ENCODE data around the gene OSBPL9. TPM values are rescaled to one million over a fixed set of nuclear protein-coding genes. Genes with fewer than 3 reads are reported as not detected.

Gene OSBPL9
- total RNA-seq, 2 donors from 2014 or later: 94.1 to 114 TPM

- Histone ChIP-seq H3K4me1 (ENCODE audit: control insufficient read depth in 1 of 2, low read depth in 2 of 2) (peaks cover 4 to 6% of the 10 kb centered on the region in 2 donors), H3K36me3 (peaks cover 21% of the 10 kb centered on the region), H3K27ac (peak overlapping the region in 1 of 2 donors; percentile 37), H3K4me3 (no peak overlapping the region), H3K9me3 (no peaks in the 10 kb centered on the region), H3K27me3 (replicated peaks; ENCODE audit: insufficient read depth) (no peaks in the 10 kb centered on the region)
- peak; percentile 85 for TF ChIP-seq CTCF (IDR thresholded peaks at IDR 0.05)
- no peak for DNase-seq (ENCODE audit: low spot score)
- peak; percentile 60 for ATAC-seq (ENCODE audit: insufficient number of reproducible peaks, low FRiP score, low read depth)
Observed at GRCh38 chr1:51768971-51769588, 152.2 kb downstream of the OSBPL9 start.

- Histone ChIP-seq H3K27me3 (replicated peaks; ENCODE audit: insufficient read depth) (no peaks in the 10 kb centered on the region), H3K36me3 (peaks cover 29% of the 10 kb centered on the region), H3K4me1 (ENCODE audit: control insufficient read depth in 1 of 2, low read depth in 2 of 2) (peaks cover 0 to 4% of the 10 kb centered on the region in 2 donors), H3K27ac (no peak overlapping the region), H3K9me3 (no peaks in the 10 kb centered on the region), H3K4me3 (no peak overlapping the region)
- TF ChIP-seq CTCF (IDR thresholded peaks at IDR 0.05): no peak
- no peak for ATAC-seq (ENCODE audit: insufficient number of reproducible peaks, low FRiP score, low read depth)
- DNase-seq (ENCODE audit: low spot score): no peak
Observed at GRCh38 chr1:51776408-51776807, 159.5 kb downstream of the OSBPL9 start.

- Histone ChIP-seq H3K9me3 (no peaks in the 10 kb centered on the region), H3K4me1 (ENCODE audit: control insufficient read depth in 1 of 2, low read depth in 2 of 2) (no peaks in the 10 kb centered on the region), H3K27ac (no peak overlapping the region), H3K27me3 (replicated peaks; ENCODE audit: insufficient read depth) (no peaks in the 10 kb centered on the region), H3K4me3 (no peak overlapping the region), H3K36me3 (peaks cover 35% of the 10 kb centered on the region)
- no peak for TF ChIP-seq CTCF (IDR thresholded peaks at IDR 0.05)
- no peak for ATAC-seq (ENCODE audit: insufficient number of reproducible peaks, low FRiP score, low read depth)
- no peak for DNase-seq (ENCODE audit: low spot score)
Observed at GRCh38 chr1:51780927-51781326, 164.0 kb downstream of the OSBPL9 start.

GRCh38 chr1:51784997-51785421 lies 168.1 kb downstream of the OSBPL9 start:
- H3K36me3 ChIP-seq: peaks cover 56% of the 10 kb centered on the region
- DNase-seq (ENCODE audit: low spot score) (no peak), ATAC-seq (ENCODE audit: insufficient number of reproducible peaks, low FRiP score, low read depth) (no peak)
- H3K9me3 ChIP-seq: no peaks in the 10 kb centered on the region
- TF ChIP-seq CTCF (IDR thresholded peaks at IDR 0.05): no peak
- no peaks in the 10 kb centered on the region for H3K4me1 ChIP-seq (ENCODE audit: control insufficient read depth in 1 of 2, low read depth in 2 of 2)
- H3K4me3 ChIP-seq: no peak overlapping the region
- peak overlapping the region in 1 of 2 donors; percentile 30 for H3K27ac ChIP-seq
- no peaks in the 10 kb centered on the region for H3K27me3 ChIP-seq (replicated peaks; ENCODE audit: insufficient read depth)

- Histone ChIP-seq H3K4me3 (no peak overlapping the region), H3K27ac (no peak overlapping the region), H3K27me3 (replicated peaks; ENCODE audit: insufficient read depth) (no peaks in the 10 kb centered on the region), H3K4me1 (ENCODE audit: control insufficient read depth in 1 of 2, low read depth in 2 of 2) (no peaks in the 10 kb centered on the region), H3K36me3 (peaks cover 48% of the 10 kb centered on the region), H3K9me3 (no peaks in the 10 kb centered on the region)
- no peak for TF ChIP-seq CTCF (IDR thresholded peaks at IDR 0.05)
- DNase-seq (ENCODE audit: low spot score): no peak
- ATAC-seq (ENCODE audit: insufficient number of reproducible peaks, low FRiP score, low read depth): no peak
Observed at GRCh38 chr1:51788938-51789337, 172.0 kb downstream of the OSBPL9 start.
